ENCODE results near the gene IRF6.

GRCh38 chr1:209802780-209803152, 3.2 kb downstream of the IRF6 start:
- TF ChIP-seq, protein P1, sequence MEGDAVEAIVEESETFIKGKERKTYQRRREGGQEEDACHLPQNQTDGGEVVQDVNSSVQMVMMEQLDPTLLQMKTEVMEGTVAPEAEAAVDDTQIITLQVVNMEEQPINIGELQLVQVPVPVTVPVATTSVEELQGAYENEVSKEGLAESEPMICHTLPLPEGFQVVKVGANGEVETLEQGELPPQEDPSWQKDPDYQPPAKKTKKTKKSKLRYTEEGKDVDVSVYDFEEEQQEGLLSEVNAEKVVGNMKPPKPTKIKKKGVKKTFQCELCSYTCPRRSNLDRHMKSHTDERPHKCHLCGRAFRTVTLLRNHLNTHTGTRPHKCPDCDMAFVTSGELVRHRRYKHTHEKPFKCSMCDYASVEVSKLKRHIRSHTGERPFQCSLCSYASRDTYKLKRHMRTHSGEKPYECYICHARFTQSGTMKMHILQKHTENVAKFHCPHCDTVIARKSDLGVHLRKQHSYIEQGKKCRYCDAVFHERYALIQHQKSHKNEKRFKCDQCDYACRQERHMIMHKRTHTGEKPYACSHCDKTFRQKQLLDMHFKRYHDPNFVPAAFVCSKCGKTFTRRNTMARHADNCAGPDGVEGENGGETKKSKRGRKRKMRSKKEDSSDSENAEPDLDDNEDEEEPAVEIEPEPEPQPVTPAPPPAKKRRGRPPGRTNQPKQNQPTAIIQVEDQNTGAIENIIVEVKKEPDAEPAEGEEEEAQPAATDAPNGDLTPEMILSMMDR (IDR thresholded peaks at IDR 0.05), result no peak
- TF ChIP-seq, protein P2, sequence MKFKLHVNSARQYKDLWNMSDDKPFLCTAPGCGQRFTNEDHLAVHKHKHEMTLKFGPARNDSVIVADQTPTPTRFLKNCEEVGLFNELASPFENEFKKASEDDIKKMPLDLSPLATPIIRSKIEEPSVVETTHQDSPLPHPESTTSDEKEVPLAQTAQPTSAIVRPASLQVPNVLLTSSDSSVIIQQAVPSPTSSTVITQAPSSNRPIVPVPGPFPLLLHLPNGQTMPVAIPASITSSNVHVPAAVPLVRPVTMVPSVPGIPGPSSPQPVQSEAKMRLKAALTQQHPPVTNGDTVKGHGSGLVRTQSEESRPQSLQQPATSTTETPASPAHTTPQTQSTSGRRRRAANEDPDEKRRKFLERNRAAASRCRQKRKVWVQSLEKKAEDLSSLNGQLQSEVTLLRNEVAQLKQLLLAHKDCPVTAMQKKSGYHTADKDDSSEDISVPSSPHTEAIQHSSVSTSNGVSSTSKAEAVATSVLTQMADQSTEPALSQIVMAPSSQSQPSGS (CRISPR knock-in tag; IDR thresholded peaks at IDR 0.05; ENCODE audit: borderline replicate concordance, low read depth), result no peak
- no peak for TF ChIP-seq TEAD4 (CRISPR knock-in tag; IDR thresholded peaks at IDR 0.05)
